AG10803 (cell line): ENCODE data around the gene PPP6C.

Experiments used
- DNase-seq: peaks from one replicate; pipeline ENCODE4 v3.0.0; 2010; ENCODE audit warnings: low read depth
- H3K4me3 ChIP-seq: 2 replicates; pipeline ENCODE4 v1.5.1; 2011; ENCODE audit warnings: mild to moderate bottlenecking, low read length, control low read depth
- CTCF ChIP-seq: conservative IDR thresholded peaks from 2 replicates; pipeline ENCODE4 v1.5.1; 2011; ENCODE audit warnings: mild to moderate bottlenecking, low read length, control low read depth, inconsistent platforms

PPP6C gene

DNA sequence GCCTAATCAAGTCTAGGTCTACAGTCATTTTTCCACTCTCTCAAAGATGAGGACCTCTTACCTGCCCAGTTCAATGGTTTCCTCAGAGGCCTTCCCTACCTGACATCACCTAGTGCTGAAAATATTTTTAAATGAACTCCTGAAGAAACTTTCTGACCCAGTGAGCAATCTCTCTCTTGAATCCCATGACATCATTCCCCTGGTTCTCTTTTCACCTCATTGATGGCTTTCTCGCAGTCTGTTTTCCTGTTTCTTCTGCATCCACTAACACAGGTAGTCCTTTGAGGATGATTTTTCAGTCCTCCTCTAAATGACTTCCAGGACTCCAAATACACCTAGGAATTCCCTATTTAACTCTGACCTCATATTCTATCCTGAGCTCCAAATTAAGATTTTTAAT lies 86.6 kb downstream of the PPP6C start:
- no peak for DNase-seq
- no peak for TF ChIP-seq CTCF

DNA sequence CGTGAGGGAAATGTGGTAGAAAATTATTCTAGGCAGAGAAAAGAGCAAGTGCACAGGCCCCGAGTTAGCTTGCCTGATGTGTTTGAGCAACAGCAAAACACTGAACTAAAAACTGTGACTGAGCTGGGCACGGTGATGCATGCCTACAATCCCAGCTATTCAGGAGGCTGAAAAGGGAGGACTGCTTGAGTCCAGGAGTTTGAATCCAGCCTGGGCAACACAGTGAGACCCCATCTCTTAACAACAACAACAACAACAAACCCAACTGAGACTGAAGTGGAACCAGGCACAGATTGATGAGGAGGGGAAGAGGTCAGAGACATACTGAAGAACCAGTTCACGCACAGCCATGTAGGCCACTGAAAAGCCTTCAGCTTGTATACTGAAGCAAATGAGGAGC lies 88.8 kb downstream of the PPP6C start:
- TF ChIP-seq CTCF, result no peak
- DNase-seq, result no peak
- no peak overlapping the region for H3K4me3 ChIP-seq

More for the DNA sequence above, 86.6 kb downstream of the PPP6C start:
- H3K4me3 ChIP-seq, result no peak overlapping the region

DNA sequence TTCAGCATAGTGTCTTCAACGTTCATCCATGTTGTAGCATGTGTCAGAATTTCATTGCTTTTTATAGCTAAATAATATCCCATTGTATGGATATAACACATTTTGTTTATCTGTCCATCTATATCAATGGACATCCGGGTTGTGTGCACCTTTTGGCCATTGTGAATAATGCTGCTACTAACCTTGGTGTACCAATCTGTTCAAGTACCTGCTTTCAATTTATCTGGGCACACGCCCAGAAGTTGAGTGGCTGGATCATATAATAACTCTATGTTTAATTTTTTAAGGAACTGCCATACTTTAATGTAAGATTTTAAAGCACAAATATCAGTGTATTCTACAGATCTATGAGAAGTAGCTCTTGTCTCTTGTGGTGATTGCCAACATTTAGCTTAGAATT lies 89.8 kb downstream of the PPP6C start:
- no peak for DNase-seq
- no peak for TF ChIP-seq CTCF
- H3K4me3 ChIP-seq, result no peak overlapping the region
